D721Med (cell line): ENCODE data around the gene PCYT2.

Experiments
- DNase-seq: peaks from one replicate; pipeline ENCODE4 v3.0.0; 2011; ENCODE audit warnings: low spot score; ENCODE audit not compliant: insufficient read length
- FAIRE-seq: peaks from 2 replicates; lab custom pipeline; 2011; peaks lifted over from hg19 to GRCh38; lab: Jason Lieb, UNC
- TF ChIP-seq, protein P1 (sequence below): IDR thresholded peaks from 2 replicates; pipeline ENCODE4 v1.5.1; 2012; ENCODE audit warnings: mild to moderate bottlenecking, control low read depth; ENCODE audit not compliant: insufficient read depth; ENCODE audit errors: missing control alignments

The PCYT2 gene

DNA sequence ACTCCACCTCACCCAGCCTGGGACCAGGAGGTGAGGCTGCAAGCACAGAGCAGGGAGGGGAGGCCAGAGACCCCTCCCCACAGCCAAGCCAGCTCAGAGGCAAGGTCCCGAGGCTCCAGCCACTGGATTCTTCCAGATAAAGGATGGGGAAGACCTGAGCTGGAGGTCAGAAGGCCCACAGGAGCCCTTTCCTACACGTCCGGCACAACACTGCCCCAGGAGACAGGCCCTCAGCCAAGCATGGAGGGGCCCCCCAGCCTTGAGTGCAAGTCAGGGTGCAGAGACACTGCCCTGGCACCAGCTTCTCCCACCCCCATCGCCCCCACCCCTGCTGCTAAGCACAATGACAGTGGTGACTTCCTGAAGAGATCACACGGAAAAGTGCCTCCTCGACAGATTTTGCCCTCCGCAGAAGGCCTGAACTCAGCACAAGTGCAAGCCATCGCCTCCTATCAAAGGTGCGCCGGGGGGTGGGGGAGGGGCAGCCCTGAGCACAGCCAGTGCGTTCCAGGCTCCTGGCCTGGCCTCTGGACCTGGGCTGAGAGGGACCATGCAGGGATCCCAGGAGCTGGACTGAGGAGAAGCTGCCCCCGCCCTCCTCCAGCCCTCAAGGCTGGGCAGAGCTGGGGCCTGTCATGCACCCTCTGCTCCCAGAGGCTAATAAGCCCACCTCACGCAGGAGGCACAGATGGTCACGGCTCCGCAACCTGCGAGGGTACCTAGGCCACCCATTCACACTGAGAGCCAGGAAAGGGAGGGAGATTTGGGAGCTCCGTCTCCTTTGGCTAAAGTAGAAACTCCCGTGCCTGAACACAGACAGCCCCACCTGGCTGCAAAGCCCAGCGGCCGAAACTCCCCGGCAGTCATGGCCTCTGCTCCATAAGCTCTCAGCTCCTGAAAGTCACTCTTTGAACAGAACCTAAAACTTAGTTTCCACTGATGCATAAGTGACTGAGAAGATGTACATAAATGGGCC, 13.6 kb upstream of the PCYT2 start:
- FAIRE-seq (no peak), DNase-seq (no peak)
- TF ChIP-seq, protein P1, sequence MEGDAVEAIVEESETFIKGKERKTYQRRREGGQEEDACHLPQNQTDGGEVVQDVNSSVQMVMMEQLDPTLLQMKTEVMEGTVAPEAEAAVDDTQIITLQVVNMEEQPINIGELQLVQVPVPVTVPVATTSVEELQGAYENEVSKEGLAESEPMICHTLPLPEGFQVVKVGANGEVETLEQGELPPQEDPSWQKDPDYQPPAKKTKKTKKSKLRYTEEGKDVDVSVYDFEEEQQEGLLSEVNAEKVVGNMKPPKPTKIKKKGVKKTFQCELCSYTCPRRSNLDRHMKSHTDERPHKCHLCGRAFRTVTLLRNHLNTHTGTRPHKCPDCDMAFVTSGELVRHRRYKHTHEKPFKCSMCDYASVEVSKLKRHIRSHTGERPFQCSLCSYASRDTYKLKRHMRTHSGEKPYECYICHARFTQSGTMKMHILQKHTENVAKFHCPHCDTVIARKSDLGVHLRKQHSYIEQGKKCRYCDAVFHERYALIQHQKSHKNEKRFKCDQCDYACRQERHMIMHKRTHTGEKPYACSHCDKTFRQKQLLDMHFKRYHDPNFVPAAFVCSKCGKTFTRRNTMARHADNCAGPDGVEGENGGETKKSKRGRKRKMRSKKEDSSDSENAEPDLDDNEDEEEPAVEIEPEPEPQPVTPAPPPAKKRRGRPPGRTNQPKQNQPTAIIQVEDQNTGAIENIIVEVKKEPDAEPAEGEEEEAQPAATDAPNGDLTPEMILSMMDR: no peak

DNA sequence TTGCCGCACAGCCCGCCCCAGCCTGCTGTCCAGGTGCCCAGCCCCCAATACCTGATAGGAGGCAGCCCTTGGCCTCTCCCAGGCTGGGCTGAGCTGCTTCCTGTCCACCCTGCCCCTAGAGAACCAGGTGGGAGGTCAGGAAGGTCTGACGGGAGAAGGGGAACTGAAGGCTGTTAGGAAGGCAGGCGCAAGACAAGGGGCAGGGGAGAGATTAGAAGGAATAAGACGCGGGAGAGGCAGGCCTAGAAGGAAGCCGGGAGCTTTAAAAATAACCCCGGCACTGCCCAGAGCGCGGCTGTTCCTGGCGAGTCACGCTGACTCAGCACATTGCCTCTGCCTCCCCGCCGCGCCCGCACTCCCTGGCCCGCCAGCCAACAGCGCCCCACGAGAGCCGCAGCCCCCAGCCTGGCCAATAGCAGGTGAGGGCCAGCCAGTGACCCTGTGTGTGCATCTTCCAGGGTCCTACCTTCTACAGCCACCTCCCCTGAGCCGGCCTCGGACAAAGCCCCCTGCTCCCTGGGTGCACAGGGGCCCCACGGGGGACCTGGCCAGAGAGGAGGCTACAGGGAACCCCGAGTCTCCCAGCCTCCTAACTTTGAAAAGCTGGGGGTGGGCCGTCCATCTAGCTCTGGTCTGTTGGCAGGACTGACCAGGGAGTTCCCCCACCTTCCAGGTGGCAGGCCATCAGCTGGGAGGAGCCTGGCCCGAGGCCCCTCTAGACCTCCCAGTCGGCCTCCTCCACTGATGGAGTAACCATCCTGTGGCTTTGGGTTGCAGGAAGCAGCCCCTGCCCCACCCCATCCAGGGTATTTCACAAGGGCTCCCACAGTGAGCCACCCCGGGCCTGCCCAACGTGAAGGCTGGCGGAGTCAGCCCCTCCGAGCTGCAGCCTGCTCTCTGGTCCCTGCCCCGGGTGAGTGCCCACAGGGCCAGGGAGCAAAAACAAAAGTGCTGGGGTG, 12.4 kb upstream of the PCYT2 start:
- FAIRE-seq (no peak), DNase-seq (peak; percentile 71)
- TF ChIP-seq, protein P1: no peak

DNA sequence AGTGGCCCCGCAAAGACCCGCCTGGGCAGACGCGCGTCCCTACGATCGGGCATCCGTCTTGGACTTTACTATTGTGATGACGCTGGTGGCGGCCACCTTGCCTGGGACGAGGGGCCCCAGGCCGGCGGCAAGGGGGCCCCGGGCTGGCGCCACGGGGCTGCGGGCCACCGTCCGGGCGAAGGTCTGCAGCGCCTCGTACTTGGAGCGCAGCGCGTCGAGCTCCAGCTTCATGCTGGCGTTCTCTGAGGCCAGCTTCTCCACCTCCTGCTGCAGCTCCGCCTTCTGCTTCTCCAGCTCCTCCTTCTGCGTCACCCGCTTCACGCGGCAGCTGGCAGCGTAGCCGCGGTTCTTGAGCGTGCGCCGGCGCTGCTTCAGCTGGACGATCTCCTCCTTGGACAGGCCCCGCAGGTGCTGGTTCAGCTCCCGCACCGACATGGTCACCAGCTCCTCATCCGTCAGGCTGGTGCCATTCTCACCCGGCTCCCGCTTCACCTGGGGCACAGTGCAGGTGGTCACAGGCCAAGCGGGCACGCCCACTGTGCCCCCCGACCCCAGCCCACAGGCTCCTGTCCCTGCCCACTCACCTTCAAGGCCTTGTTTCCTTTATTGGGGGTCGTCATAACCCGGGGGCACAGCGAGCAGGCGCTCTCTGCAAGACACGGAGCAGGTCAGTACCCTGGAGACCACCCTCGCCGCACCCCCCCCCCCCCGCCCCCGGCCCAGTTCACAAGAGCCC, 11.5 kb upstream of the PCYT2 start:
- no peak for DNase-seq
- FAIRE-seq: no peak
- TF ChIP-seq, protein P1: no peak

DNA sequence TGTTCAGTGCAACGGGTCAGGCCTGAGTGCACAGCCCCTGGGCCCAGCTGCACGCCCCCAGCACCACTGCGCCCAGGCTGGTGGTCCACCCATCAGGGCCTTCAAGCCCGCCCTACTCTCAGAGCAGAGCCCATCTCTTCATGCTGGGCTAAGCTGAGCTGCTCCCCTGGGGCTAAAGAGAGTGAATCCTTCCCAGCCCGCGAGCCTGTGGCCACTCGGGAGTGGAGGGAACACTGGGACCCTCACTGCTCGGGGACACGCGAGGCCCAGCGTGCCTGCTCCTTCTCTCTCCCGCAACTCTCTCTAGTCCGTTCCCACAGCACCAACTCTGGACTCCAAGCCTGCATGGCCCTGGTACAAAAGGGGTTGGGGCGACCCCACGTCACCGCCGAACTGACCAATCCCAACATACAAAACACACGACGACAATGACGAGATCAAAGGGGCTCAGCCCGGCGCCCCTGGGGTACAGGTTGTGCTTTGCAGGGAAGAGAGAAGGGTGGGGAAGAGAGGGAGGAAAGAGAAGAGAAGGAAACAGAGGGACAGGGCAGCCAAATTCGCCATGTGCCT, 10.9 kb upstream of the PCYT2 start:
- DNase-seq (no peak), FAIRE-seq (no peak)
- TF ChIP-seq, protein P1: no peak

DNA sequence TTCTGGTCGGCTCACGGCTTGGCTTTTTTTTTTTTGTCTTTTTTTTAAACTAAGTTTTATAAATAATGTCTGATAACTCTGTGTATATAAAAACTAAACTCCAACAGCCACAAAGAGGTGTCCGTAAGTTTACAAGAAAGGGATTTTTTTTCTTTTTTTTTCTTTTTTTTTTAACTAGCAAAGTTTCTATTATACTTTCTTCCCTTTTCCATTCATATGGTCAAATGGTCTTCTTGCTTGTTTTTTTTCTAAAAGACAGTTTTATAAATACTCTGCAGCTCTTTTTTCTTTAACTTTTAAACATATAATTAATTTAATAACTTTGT, 10.3 kb upstream of the PCYT2 start:
- no peak for FAIRE-seq
- TF ChIP-seq, protein P1: no peak
- DNase-seq: no peak
